Cerebellar nuclear complex (tissue), 1 donor: ENCODE measurements around the gene RELN.

Source experiments
- DNase-seq, 2 experiments: peaks; one replicate each; lab custom pipeline; 2025; lab: John Stamatoyannopoulos, UW

The RELN gene

GRCh38 chr7:103680161-103681144 lies 309.0 kb downstream of the RELN start:
- DNase-seq, result no peak

DNA sequence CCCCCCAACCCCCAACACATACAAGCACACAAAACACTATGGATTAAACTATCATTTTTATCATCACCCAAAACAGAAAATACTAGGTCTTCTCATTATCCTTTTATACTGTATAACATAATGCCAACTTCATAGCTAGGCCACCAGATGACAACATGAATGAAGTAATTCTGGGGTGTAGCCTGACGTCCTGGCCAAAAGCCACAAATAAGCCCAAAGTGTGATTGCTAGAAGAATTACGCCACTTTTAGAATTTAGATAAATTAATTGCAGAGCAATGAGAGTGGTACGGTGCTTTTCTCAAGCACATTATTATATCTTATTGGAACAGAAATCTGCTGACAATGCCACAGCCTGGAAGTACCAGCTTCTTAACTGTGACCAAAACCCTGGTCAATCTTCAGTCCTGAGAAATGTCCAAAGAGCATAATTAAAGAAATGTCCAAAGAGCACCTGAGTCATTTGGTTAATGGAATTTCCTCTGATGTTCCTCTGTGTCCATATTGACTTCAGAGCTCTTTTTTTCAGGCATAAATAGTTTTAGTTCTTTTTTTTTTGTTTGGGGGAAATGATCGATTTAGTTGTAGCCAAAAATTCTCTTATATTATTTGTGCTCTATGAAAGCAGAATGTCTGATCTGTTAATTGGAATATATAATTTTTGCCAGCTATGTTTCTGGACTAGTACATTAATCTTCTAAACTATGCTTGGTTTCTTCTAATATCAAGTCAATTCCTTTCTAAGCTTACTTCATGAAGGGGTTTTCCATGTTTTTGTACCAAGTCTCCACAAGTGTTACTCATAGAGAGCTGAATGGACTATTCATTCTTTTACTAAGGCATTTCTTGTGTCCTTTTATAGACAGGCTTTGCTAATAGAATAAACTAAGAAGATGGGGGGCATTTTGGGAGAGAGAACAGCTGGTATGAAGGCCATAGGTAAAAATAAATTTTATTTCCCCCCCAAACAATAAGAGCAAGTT lies 310.0 kb downstream of the RELN start:
- no peak for DNase-seq

- no peak for DNase-seq
Measured at GRCh38 chr7:103668279-103668941, 321.0 kb downstream of the RELN start.

DNA sequence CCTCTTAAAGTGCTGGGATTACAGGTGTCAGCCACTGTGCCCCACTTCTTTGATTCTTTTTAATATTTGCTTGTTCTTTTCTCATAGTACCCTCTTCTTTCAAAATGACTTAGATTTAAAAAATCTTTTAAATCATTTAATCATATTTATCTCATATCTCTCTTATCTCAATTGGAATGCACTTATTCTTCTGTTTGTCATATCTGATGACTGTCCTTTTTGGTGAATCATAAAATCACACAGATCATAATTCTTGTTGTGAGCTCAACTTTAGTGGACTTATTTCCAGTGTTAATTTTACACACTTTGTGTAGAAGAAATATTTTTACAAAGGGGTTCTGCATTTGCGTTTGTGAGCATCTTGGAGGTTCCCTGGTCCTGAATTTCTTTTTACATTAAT lies 323.1 kb downstream of the RELN start:
- no peak for DNase-seq

- no peak for DNase-seq
Measured at GRCh38 chr7:103664577-103664976, 324.9 kb downstream of the RELN start.

DNA sequence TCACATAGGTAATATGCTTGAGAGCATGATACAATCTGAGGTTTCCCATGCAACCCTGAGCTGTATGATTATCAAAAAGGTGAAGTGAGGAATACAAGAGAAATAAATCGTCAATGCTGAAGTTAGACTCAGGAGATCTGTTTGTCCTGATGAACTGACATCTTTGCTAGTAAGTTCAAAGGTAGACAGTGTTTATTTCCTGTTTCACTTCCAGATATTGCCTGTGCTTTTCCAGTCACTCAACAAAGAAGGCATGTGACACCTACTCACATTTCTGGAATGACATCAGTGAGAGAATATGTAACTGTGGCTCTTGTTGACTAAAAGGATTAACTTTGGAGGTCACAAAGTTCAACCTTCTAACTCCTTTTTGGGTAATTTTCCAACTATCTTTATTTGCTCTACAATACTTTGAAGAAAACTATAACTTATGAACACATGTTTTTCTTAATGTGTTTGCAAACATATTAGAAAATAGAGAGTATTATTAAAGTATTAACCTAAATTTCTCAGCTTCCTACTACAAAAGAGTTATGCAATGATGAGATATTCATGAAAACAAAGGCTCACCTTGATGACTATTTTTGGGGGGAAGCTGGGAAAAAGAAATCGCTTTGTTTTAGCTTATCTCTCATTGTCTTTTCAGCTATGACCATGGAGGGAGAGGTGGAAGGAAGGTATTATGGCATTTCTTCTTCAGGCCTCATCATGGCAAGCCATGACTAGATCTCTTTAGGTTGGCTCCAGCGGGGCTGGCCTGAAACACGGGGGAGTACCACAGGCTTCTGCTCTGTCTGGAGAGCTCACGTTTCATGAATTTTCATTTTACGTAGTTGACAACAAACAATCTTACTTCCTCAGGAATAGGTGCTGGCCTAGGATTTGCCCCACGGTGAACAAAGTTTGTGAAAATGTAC lies 328.7 kb downstream of the RELN start:
- DNase-seq, result no peak

DNA sequence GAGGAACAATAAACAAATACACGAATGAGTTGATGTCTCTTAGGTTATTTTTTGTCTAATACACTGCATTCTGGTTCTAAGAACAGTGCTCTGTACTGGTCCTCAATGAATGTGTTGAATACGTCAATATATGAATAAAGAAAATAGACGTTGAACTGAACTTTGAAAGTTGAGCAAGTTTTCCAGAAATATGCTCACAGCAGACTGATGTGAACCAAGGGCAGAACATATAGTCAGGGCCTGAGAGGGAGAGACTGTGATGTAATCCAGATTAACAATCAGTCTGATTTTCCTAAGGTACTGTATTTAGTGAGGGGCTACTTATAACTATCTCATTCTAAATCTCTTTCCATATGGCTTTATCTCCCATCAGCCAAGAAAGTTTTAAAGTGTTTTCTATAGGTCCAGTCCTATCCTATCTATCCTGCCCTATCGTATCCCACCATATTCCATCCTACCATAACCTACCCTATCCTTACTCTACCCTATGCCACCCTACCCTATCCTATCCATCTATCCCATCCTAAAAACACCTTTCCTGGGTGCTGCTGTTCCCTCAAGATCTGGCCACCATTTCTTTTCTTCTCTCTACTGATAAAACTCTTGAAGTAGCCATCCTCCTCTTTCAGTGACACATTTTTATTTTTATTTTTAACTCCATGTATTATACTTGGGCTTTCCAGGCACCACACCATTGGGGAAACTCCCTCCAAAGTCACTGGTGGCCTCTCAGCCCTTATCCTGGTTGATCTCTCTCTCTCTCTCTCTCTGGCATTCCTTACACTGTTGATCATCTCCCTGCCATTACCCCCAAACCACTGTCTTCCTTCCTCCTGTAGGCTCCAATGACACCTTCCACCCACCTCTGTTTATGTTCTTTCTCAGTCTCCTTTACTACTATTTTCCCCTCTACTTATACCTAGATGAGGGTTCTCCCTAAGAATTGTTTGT lies 331.1 kb downstream of the RELN start:
- DNase-seq, result no peak

DNA sequence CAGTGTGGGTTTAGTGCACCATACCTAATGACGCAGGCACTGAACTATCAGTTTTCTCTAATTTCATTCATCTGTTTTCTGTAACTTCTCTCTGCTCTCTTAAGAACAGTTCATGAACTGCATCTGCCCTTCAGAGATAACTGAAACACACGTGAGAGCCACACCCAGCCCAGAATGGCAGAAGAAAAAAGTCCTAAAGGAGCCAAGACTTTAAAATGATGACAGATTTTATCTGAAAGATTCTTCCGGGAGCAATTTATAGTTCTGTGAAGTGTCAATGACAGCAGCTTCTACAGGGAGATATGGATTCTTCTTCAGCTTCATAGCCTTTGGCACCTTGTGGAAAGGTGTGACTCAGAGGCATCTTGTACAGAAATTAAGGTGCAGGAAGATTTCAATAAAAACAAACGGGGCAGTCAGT lies 332.0 kb downstream of the RELN start:
- DNase-seq, result no peak

GRCh38 chr7:103656221-103656620 lies 333.2 kb downstream of the RELN start:
- DNase-seq, result no peak

GRCh38 chr7:103651593-103652377 lies 337.7 kb downstream of the RELN start:
- peak; percentile 6 to 74 for DNase-seq

GRCh38 chr7:103649052-103649451 lies 340.4 kb downstream of the RELN start:
- DNase-seq, result no peak

- no peak for DNase-seq
Measured at GRCh38 chr7:103648135-103648534, 341.3 kb downstream of the RELN start.

- DNase-seq, result no peak
Measured at GRCh38 chr7:103644319-103644718, 345.1 kb downstream of the RELN start.

GRCh38 chr7:103640031-103640779 lies 349.3 kb downstream of the RELN start:
- DNase-seq, result no peak

DNA sequence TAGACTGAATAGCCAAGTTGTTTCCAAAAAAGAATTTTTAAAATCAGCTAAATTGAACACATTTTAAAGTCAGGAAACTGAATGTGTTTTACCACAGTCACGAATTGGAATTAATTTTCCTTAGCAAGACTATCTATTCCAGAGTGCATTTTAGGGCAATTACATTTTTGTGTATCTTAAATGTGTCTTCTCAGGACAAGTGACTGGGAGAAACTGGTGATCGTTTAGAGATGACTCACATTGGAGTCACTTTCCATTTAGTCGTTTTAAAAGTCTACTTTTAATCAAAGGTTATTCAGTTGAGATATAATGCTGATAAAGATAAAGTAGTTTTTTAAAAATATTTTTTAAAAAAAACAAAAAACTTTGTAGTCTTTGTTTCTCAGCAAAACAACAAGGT lies 351.7 kb downstream of the RELN start:
- DNase-seq, result no peak

DNA sequence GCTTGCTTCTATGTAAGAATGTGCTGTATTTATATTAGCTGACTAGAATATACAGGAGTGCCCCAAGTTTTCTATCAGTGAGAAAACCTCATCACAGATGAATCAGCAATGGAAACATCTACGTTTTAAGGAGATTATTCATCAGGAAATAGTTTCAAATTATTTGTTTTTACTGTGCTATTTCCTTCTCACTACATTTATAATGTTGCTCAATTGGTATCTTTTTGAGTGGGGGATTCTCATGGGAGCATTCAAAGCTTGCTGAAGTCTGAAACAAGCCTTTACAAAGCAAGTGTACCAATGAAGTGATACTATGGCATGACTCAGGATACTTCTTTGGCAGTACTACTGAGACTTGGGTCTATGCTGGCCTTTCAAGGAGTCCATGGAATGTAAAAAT lies 352.4 kb downstream of the RELN start:
- no peak for DNase-seq

GRCh38 chr7:103636153-103636552 lies 353.3 kb downstream of the RELN start:
- DNase-seq, result no peak

GRCh38 chr7:103632972-103633371 lies 356.5 kb downstream of the RELN start:
- no peak for DNase-seq
